Measurements from ENCODE around the gene HEATR9.

Gene HEATR9

DNA sequence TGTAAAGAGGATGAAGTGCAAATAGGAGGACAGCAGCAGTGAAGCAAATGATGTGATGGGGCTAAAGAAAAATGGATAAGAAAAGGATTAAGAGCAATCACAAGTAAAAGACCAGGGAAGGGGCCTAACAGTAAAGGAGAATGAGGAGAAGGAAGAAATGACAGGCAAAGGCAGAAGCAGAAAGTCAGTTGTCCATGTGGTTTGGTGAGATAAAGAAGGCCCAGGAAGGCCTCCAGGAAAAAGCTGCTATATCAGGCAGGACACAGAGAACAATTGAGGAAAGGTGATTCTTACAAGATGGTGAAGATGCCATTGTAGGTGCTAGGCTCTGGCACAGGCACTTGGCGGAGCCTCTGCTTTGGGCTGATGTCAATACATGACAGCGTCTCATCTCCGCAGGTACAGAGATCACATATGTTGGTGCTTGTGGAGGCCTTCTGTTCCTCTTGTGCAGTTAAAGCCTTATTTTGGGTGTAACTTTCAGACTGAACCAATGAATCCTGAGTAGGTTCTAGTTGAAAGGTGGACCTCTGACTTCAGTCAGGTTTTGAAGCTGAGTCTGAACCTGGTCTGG is 43.7 kb upstream of the HEATR9 start:
- DNase-seq (ENCODE audit: low spot score), result no peak
- no peak overlapping the region for H3K27ac ChIP-seq
- H3K4me3 ChIP-seq, result no peak overlapping the region
- TF ChIP-seq, protein P1, sequence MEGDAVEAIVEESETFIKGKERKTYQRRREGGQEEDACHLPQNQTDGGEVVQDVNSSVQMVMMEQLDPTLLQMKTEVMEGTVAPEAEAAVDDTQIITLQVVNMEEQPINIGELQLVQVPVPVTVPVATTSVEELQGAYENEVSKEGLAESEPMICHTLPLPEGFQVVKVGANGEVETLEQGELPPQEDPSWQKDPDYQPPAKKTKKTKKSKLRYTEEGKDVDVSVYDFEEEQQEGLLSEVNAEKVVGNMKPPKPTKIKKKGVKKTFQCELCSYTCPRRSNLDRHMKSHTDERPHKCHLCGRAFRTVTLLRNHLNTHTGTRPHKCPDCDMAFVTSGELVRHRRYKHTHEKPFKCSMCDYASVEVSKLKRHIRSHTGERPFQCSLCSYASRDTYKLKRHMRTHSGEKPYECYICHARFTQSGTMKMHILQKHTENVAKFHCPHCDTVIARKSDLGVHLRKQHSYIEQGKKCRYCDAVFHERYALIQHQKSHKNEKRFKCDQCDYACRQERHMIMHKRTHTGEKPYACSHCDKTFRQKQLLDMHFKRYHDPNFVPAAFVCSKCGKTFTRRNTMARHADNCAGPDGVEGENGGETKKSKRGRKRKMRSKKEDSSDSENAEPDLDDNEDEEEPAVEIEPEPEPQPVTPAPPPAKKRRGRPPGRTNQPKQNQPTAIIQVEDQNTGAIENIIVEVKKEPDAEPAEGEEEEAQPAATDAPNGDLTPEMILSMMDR (IDR thresholded peaks at IDR 0.05), result no peak

DNA sequence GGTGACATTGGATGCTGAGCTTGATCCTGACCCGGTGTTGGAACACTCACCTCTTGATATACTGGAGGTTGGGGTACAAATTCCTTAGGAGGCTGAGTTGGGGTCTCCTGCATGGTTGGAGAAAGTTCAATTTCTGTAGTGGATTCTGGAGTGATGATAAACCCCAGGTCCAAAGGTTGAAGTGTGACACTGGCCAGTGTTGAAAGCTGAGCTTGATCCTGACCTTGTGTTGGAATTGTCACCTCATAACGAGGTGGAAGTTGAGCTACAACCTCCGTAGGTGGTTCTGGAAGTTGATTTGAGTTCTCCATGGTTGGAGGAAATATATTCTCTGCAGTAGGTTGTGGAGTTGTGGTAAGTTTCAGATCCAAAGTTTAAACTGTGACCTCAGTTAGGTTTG is 40.7 kb upstream of the HEATR9 start:
- TF ChIP-seq, protein P1 (IDR thresholded peaks at IDR 0.05), result no peak
- Histone ChIP-seq H3K27ac (no peak overlapping the region), H3K4me3 (no peak overlapping the region)
- no peak for DNase-seq (ENCODE audit: low spot score)

DNA sequence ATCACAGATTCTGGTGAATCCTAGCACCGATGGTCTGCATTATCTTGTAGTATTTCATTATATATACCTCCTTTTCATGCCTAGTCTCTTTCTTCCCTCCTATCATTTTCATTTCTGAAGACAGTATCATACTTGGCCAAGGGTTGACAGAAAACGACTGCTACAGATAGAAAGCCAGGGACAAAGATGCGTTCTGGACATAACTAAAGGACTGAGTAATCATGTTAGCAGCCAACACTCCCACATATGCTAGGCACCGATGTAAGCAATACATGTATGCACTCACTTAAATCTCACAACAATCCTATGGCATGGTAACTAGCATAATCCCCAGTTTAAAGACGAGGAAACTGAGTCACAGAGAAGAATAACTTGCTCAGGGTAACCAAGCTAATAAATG is 39.0 kb upstream of the HEATR9 start:
- Histone ChIP-seq H3K27ac (no peak overlapping the region), H3K4me3 (no peak overlapping the region)
- TF ChIP-seq, protein P1 (IDR thresholded peaks at IDR 0.05), result no peak
- no peak for DNase-seq (ENCODE audit: low spot score)

DNA sequence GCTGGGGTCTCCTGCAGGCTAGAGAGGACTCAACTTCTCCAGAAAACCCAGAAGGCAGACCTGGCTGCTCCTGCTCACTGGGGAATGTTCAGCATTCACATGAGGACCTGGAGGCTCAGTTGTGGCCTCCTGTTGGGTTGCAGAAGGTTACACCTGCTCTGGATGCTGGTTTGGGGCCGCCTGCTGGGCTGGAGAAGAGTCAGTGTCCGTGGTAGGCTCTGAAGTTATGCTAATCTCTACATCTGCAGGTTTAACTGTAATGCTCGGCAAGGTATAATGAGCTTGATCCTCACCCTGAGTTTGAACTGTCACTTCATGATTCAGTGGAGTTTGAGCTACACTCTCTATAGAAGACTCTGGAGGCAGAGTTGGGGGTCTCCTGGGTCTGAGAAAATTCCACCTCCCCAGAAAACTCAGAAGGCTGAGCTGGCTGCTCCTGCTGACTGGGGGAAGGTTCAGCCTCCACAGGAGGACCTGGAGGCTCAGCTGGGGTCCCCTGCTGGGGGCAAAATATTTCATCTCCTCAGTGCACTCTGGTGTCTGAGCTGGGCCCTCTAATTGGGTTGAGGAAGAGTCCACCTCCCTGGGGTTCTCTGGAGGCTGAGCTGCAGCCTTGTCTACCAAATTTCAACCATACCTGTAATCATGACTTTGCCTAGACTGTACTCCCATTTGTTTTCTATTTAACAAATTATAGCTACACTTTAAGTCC is 38.4 kb upstream of the HEATR9 start:
- H3K27ac ChIP-seq, result no peak overlapping the region
- no peak overlapping the region for H3K4me3 ChIP-seq
- TF ChIP-seq, protein P1 (IDR thresholded peaks at IDR 0.05), result no peak
- no peak for DNase-seq (ENCODE audit: low spot score)

DNA sequence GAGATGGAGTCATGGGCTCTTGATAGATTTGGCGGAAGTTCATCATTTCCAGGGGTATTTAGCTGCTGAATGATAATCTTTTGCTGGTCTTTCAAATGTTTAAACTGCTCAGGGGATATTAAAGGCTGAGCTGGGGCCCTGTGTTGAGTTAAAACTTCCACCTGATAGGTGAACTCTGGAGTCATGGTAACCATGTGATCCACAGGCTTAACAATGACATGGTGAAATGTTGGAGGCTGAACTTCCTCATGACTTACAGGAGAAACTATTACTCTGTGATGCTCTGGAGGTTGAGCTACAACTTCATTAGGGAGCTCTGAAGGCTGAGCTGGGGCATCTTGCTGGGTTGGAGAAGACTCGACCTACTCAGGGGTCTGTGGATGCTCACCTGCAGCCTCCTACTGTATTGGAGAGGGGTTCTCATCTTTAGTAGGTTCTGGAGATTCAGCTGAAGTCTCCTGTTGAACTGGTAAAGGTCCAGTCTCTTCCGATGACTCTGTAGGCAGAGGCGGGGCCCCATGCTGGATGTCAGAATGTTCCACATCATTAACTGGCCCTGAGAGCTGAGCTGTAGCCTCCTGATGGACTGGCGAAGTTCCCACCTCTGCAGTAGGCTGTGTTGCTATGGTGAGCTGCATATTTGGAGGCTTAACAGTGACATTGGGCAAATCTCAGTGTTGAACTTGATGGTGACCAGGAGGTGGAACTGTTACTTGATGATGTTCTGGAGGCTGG is 37.7 kb upstream of the HEATR9 start:
- DNase-seq (ENCODE audit: low spot score), result no peak
- no peak overlapping the region for H3K4me3 ChIP-seq
- TF ChIP-seq, protein P1 (IDR thresholded peaks at IDR 0.05), result no peak
- no peak overlapping the region for H3K27ac ChIP-seq

DNA sequence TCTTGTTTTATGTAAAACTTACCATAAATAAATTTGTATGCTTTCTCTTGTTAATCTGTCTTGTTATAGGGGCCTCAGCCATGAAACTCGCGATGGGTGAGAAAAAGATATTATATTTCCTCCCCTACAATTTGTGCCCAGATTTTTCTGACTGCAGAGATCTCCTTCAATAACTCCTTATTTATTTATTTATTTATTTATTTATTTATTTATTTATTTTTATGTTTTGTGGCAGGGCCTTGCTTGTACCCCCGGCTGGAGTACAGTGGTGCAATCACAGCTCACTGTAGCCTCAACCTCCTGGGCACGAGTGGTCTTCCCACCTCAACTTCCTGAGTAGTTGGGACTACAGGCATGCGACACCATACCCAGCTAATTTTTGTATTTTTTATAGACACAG is 34.8 kb upstream of the HEATR9 start:
- Histone ChIP-seq H3K4me3 (no peak overlapping the region), H3K27ac (no peak overlapping the region)
- TF ChIP-seq, protein P1 (IDR thresholded peaks at IDR 0.05), result no peak
- no peak for DNase-seq (ENCODE audit: low spot score)
